Measurements from ENCODE around the gene SYCE3.

The SYCE3 gene

DNA sequence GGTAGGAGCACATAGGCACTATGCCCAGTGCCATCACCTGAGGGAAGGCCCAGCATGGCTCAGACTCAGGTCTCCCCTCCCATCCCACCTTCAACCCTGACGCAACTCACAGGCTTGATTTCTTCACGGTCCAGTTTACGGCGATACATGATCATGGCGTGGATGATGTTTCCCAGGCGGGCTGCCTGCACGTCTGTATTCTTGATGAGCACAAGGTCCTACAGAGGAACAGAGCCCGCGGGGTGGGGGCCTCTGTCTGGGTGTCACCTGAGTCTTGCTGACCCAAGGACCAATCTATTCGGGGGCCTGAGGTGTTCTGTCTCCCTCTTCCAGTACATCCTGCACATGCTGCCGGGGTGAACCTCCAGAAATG is 11.7 kb upstream of the SYCE3 start:
- no peak for DNase-seq

DNA sequence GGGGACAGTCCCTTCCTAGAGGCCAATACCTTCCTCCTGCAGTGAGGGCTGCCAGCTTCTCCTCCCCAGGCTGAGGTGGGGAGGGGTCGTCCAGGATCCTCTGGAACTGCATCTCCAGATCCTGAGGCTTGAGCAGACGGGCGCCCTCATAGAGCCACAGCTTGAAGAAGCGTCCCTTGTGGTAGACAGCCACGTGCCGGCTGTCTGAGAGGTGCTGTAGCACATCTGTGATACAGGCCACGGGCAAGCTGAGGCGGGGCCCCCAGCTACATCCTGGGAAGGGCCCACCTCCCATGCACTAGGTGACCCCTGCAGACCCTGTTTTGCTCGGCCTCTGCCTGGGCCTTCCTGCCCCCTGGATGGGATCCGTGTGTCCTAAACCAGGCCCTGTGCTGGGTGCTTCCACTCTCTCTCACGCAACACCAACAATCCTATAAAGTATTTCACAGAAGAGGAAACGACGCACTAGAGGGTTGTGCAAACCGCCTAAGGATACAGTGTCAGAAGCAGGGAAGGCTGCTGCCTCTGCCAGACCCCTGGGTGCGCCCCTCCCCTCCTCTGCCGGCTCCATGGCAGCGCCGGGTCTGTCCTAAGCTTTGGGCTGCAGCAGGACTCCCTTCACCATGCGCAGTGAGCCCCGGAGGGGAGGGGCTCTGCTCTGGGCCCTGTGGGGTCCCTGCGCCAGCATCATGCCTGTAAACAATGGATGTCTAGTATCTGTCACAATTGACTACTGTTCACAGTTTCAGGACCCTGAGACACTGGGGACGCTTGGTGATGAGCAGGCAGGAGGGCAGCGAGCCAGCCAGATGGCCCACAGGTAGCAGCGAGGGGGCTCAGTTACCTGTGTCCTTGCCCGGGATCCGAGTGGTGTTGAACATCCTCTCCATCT is 11.0 kb upstream of the SYCE3 start:
- DNase-seq: no peak

DNA sequence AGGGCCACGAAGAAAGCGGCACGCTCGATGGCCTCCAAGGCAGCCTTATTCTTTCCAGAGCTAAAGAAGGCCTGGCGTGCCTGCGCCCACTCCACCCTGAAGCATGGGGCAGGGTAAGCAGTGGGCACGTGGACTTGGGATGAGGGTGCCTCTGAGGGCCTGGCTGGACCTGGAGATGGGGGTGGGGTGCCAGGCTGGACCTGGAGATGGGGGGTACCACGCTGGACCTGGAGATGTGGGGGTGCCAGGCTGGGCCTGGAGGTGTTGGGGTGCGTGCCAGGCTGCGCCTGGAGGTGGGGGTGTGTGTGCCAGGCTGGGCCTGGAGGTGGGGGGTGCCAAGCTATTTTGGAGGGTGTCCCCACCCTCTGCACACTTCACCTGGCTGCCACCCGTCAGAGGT is 10.2 kb upstream of the SYCE3 start:
- no peak for DNase-seq

DNA sequence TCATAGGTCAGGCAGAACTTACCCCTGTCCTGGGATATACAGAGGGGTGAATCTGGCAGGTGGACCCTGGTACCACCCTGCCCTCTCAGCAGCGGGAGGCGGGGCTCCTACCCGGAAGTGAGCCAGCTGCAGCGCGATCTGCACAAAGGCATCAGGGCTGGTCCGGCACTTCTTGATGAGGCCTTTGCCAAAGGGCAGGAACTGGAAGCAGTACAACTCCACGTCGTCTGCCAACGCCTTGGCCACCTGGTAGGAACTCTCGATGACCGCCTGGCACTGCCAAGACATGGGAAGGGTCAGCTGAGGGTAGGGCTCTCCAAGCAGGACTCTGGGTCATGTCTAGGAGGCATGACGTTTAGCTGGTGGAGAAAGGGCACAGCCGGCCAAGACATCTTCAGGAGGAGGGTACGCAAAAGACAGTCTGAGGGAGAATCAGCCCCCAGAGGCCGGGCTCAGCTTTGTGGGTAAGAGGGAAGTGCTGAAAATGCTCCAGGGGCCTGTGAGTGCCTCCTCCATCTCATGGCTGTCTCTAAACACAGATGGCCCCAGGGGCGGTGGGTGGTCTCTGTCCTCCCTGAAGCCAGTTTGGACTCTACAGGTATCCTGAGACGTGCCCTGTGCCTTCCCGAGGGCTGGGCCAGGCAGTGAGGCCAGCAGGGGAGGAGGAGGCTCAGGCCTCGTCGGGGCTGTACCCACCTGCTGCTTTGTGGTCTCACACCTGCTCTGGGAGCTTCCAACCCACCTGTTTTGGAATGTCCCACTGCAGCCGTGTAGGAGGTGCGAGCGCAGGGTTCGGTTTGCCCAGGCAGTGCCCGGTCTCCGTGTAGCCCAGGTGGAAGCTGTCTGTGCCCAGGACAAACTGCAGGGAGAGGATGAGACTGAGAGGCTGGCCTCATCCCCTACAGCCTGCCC is 8.8 kb upstream of the SYCE3 start:
- DNase-seq: no peak

DNA sequence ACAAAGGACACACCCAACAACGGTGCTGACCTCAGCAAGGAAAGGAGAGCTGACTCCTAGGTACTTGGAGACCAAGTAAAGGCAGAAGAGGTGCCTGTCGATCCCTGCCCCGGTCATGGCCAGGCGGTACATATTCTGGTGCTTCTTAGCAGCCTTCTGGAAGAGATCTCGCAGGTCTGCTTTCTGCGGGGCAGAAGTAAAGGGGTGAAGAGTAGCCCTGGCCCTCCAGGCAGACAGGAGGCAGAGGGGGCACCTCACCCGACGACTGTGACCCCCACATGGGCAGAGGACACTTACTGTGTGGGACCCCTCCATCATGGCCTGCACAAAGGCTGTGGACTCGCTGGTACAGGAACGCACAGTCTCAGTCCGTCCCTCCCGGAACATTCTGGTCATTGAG is 8.1 kb upstream of the SYCE3 start:
- DNase-seq: no peak

DNA sequence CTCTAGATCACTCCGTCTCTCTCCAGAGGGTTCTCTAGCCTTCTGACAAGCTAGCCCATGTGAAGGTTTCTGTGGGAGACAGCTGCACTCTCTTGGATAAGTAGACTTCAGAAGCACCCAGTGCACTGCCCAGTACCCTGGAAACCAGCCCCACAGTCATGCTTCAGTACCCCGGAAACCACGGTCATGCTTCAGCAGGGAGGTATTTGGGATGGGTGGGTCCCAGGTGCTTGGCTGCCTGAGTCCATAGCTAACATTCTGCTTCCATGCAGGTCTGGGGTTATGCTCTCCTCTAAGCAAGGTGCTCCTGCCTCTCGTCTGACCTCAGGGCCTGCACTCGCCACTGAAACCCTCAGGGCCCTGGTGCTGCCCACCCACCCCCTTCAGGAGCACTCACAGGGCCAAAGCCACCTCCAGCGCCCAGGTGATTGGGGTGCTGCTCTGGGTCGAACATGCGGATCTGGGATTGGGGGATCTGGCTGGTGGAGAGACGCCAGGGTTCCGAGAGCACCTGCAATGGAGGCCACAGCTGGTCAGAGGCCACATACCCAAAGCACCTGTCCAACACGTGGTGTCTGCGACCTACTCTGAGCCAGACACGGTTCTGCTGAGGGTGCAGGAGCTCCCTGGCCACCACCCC is 7.3 kb upstream of the SYCE3 start:
- no peak for DNase-seq

DNA sequence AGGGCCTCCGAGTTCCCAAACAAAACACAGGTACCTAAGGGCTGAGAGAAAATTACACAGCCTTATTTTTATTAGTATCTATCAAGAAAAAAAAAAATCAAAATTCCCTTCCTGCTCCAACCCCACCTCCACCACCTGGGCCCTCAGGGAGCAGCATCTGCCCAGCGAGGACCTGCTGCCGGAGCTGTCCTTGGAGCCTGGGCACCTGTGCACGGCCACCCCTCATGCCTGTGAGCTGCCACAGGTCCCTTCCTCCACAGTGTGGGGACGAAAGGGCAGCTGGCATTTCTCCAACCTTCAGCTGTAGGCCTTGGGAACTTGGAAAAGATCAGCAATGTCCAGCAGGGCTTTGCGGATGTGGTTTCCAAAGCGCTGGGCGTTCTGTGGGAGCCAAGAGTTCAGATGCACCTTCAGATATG is 6.3 kb upstream of the SYCE3 start:
- no peak for DNase-seq

DNA sequence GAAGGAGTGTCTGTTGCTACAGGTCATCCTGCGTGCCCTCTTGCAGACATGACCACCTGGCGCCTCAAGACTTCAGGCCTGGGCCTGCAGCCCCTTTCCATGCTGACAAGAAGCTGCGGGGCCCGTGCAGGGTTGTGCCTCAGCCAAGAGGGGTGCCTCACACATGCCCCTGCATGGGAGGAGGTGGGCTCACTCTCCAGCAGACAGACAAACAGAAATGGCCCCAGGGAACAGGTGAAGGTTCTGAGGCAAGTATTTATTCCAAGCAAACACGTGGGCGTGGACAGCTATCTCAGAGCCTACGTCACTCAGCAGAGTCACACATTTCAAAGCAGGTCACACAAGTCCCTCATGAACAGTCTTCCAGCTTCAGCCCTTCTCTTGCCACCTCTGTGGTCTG is 5.9 kb upstream of the SYCE3 start:
- DNase-seq: no peak

DNA sequence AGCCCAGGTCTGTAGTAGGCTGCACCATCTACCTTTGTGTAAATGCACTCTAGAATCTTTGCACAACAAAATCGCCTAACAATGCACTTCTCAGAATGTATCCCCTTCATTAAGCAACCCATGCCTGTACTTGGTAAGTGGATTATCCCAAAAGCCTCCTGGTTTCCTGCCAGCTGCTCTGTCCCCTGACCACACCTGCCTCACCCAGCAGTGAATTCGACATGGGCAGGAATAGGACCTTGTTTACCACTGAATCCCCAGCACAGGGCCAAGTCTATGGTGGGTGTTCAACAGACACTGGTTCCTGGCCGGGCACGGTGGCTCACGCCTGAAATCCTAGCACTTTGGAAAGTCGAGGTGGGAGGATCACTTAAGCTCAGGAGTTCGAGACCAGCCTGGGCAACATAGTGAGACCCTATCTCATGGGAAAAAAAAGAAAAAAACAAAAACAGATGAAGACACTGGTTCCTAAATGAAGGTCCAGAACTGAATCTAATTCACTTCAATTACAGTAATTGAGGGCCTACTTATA is 5.1 kb upstream of the SYCE3 start:
- no peak for DNase-seq

DNA sequence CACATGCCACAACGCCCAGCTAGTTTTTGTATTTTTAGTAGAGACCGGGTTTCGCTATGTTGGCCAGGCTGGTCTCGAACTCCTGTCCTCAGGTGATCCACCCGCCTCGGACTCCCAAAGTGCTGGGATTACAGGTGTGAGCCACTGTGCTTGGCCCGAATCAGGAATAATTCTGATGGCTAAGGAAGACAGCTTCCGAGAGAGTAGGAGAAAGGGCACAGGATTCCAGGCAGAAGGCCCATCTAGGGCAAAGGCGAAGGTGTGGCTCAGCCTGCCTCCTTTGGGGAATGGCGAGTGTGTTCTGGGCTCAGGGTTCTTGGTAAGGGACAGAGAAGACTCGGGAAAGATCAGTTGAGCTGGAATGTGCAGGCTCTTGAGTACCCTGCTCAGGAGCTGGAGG is 1.6 kb upstream of the SYCE3 start:
- no peak for DNase-seq

DNA sequence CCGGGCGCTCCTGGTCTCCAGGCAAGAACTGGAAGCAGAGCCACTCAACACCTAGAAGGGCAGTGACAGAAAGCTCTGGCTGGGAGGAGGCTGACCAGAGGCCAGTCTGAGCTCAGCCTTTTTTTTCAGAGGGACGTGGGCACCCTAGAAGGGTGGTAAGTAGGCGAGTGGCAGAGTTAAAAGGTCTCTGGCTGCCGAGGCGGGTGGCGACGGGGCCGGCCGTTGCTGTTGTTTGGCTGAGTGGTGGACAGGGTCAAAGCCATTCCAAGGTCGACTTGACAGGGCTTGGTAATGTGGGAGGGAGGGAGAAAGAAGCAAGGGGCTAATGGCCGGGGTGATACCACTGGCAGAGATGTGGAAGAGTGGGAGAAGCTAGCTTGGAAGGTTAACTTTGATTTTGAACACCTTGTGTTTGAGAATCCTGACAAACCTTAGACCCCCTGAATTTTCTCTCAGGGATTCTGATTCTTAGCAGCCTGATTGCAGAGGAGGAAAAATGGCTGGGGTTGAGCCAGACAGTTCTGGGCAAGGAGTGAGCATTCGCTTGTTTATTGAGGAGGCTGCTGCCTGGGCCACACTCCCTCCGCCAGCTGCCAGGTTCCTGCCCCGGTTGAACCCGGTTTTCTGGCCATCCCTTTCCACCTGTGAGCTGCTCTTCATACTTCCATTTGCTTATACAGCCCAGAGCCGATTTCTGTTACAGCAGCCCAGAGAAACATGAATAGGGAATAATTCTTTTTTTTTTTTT is 868 bp upstream of the SYCE3 start:
- DNase-seq: no peak

DNA sequence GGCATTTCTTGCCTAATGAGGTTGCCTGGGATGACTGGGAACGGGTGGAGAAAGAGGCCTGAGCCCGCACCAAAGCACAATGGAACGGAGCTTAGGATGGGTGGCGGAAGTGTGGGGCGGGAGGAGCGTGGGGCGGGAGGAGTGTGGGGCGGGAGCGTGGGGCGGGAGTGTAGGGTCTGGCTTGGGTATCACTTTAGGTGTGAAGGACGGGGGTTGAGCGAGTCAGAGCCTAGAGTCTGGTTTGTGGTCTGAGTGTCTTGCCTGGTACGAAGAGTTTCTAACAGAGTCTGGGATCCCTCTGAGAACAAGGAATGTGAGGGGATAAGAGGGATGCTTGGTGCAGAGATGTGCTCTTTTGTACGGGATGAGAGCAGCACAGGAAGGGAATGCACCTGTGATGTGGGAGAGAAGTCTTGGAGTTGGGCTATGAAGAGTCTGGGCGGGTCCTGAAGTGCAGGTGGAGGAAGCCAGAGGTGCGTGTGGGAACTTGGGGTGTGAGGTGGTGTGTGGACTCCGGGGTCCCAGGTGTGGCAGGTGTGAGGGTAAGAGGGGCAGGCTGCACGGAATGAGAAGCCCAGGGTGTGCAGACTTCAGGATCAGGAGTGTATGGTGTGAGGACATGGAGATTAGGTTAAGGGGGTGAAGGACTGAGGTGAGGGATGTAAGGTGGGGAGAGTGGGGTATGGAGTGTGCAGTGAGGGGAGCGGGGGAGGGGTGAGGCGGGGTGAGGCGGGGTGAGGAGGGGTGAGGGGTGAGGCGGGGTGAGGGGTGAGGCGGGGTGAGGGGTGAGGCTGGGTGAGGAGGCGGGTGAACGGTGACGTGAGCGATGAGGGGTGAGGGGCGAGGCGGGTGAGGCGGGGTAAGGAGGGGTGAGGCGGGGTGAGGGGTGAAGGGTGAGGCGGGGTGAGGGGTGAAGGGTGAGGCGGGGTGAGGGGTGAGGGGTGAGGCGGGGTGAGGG is 1.0 kb downstream of the SYCE3 start:
- no peak for DNase-seq

DNA sequence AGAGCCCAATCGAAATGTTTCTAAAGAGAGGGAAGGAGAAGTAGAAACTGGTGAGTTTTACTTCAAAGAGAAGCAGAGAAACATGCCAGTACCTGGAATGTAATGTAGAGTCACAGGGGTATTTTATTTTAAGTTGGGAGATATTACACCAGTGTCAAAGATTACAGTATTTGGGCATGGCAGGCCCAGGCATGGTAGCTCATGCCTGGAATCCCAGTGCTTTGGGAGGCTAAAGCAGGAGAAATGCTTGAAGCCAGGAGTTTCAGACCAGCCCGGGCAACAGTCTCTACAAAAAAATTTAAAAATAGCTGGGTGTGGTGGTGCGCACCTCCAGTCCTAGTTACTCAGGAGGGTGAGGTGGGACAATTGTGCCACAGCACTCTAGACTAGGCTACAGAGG is 2.7 kb downstream of the SYCE3 start:
- DNase-seq: no peak

DNA sequence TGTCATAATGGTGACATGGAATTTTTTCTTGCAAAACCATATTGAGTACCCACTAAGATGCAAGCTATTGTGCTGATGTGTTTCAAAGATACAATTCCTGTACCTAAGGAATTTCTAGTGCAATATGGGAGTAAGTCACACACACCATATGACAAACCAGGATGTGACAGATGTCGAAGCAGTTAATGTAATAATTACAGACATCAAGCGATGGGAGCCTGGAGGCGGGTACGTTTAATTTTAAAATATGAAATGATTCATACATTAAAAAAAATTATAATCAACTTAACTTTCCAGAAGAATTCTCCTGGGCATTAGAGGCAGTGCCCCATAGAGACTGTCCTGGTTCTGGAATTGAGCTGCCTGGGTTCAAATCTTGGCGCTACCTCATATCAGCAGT is 6.0 kb downstream of the SYCE3 start:
- no peak for DNase-seq

DNA sequence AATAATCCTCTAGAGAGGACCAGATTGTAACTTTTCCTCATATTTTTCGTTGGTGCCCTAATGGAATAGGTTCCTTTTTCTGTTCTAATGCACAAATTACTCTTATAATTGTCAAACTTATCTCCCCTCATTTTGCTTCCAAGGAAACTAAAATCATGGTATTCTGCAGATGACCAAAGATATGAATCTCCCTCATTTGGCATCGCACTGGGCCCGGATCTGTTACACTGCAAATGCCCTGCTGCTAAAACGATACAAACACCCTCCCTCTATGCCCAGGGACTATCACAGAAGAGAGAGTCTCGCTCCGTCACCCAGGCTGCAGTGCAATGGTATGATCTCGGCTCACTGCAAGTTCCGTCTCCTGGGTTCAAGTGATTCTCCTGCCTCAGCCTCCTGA is 9.4 kb downstream of the SYCE3 start:
- no peak for DNase-seq

DNA sequence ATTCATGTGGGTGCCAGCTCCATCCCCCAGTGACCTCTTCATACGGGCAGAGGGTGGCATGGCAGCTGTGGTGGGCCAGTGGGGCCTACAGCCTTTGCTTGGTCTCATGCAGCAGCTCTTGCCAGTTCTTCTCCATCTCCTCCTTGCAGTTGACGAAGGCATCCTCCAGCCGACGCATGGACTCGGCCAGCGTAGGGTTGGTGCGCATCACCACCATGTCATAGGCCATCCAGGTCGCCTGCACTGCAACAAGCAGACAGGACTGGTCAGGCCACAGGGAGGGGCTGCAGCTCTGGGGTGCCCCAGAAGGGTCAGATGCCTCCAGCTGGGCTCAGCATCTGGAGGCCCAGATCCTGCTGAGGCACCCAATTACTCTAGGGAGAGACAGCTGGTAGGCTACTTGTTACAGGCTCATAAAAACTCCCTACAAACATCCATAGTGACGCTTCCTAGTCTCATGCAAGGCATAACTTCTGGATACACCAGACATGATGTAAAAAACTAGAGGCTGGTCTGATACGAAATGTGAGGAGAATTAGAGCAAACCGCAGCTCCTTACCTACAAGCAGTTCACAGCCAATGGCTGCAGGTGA is 11.5 kb downstream of the SYCE3 start:
- DNase-seq: no peak

DNA sequence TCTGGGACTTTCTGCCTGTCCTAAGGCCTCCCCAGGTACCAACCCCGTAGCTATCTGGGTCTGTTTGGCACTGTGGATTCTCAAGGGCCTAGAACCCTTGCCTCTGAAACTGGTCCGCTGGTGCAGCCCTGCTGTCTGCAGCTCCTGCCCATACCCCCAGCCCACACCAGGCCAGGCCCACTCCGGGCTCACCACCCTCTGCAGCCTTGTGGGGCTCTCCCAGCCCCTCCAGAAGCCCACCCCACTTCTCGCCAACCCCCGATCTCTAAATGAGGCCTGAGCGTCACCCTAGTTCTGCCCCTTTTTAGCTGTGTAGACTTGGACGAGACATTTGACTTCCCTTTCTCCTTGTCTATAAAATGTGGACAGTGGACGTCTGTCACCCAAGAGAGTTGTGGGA is 12.3 kb downstream of the SYCE3 start:
- no peak for DNase-seq

DNA sequence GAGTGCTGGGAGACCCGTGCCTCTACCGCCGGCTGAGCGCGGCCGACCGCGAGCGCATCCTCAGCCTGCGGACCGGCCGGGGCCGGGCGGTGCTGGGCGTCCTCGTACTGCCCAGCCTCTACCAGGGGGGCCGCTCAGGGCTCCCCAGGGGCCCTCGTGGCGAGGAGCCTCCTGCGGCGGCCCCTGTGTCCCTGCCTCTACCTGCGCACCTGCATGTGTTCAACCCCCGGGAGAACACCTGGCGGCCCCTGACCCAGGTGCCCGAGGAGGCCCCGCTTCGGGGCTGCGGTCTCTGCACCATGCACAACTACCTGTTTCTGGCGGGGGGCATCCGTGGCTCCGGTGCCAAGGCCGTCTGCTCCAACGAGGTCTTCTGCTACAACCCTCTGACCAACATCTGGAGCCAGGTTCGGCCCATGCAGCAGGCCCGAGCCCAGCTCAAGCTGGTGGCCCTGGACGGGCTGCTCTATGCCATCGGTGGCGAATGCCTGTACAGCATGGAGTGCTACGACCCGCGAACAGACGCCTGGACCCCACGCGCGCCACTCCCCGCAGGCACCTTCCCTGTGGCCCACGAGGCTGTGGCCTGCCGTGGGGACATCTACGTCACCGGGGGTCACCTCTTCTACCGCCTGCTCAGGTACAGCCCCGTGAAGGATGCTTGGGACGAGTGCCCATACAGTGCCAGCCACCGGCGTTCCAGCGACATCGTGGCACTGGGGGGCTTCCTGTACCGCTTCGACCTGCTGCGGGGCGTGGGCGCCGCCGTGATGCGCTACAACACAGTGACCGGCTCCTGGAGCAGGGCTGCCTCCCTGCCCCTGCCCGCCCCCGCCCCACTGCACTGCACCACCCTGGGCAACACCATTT is 13.6 kb downstream of the SYCE3 start:
- no peak for DNase-seq

DNA sequence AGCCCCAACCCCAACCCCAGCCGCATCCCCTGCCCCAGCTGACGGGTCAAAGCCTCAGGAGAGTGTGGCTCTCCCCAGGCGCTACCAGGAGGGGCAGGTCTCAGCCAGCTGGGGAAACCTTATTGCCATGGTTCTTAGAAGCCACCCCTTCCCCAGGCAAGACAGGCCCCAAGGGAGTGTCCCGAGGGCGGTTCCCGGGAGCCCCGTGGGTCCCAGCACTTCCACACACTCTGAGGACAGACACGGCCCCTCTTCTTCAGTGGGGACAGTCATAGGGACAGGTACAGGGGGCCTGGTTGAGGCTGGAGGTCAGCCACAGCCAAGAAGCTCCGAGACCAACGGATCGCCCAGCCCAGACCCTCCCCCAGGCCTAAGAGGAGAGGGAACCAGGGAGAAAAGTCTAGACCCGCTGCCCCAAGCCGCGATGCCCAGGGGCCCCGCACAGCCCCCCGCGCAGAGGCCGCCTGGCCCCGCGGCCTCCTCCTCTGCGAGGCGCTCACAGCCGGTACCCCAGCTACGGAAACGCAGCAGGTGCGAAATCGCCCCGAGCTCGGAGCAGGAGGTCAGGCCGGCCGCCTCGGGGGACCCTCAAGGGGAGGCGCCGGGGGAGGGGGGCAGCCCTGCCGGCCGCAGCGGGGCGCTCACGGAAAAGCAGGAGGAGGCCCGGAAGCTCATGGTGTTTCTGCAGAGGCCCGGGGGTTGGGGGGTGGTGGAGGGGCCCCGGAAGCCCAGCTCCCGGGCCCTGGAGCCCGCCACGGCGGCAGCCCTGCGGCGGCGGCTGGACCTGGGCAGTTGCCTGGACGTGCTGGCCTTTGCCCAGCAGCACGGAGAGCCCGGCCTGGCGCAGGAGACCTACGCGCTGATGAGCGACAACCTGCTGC is 14.4 kb downstream of the SYCE3 start:
- DNase-seq: no peak
